ENCODE data around the gene DNAJC6.

The DNAJC6 gene

GRCh38 chr1:65407877-65408276, 98.5 kb downstream of the DNAJC6 start:
- no peak for DNase-seq (ENCODE audit: low spot score)

GRCh38 chr1:65409314-65409713, 100.0 kb downstream of the DNAJC6 start:
- DNase-seq (ENCODE audit: low spot score), result no peak

- no peak for DNase-seq (ENCODE audit: low spot score)
Observed at GRCh38 chr1:65409816-65410326, 100.5 kb downstream of the DNAJC6 start.

- no peak for DNase-seq (ENCODE audit: low spot score)
Observed at GRCh38 chr1:65412256-65412983, 103.1 kb downstream of the DNAJC6 start.

DNA sequence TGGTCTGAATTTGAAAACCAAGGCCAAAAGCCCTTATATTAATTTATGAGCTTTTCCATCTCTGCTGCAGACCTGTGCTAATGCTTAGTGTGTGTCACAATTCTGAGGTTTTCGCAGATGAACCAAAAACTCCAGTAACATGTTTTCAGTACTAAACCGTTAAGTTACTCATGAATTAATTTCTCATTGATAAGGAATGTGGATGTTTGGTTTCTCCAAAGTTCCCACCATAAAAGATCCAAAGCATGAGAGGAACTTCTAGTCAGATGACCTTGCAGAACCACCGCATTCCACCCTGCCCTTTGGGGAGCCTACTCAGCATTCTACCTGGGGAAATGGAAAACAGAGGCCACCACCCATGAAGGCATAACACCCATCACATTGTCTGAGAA, 103.6 kb downstream of the DNAJC6 start:
- DNase-seq (ENCODE audit: low spot score), result no peak

DNA sequence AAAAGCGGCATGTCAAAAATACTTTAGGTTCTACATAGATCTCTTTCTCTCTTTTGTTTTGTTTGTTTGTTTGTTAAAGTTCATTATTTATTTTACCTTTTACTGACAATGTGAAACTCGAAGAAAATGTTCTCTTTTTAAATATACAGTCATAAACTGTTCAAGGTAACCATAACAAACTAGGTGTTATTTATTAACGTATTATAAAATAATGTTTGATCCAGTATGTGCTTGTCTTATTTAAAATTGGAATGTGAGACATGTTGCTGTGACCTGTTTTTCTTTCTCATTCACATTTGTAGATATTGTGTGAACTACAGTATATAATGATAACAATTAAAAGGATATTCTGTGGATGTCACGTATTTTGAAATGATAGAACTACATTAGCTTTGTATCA, 105.2 kb downstream of the DNAJC6 start:
- DNase-seq (ENCODE audit: low spot score), result no peak

DNA sequence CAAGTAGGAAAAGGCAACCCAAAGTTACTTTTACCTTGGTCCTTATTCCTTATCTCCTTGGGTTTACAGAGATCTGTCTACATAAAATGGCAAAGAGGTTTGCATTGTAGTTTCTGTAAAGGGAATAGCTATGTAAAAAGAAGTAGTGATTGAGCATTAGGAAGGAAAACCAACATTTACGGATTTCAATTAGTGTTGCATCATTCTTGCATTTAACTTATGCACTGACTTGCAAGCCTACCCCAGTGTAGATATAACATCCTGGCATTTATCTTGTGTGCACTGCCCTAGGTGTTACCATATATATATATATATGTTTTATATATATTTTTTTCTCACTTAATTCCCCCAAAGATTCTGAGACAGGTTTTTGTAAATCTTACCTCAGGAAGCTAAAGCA, 107.4 kb downstream of the DNAJC6 start:
- no peak for DNase-seq (ENCODE audit: low spot score)

DNA sequence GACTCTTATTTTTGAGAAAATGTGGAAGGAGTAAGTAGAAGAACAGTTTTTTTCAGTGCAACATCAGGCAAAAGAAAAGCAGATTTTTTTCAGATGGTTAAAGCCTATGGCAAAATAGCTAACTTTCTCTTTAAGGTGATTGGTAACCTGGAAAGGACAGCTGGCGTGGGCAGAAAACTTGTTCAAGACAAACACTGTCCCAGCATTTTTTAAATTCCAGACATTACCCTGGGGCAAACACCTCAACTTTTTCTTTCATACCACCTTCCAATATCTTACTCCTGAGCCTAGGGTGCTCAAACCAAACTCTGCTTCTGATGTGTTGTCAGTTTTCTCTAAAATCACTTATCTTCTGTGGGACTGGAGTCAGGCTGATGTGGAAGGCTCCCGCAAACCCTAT, 108.4 kb downstream of the DNAJC6 start:
- DNase-seq (ENCODE audit: low spot score), result no peak

GRCh38 chr1:65418522-65419185, 109.3 kb downstream of the DNAJC6 start:
- no peak for DNase-seq (ENCODE audit: low spot score)

- DNase-seq (ENCODE audit: low spot score), result peak; percentile 90
Observed at GRCh38 chr1:65419681-65420589, 110.6 kb downstream of the DNAJC6 start.

DNA sequence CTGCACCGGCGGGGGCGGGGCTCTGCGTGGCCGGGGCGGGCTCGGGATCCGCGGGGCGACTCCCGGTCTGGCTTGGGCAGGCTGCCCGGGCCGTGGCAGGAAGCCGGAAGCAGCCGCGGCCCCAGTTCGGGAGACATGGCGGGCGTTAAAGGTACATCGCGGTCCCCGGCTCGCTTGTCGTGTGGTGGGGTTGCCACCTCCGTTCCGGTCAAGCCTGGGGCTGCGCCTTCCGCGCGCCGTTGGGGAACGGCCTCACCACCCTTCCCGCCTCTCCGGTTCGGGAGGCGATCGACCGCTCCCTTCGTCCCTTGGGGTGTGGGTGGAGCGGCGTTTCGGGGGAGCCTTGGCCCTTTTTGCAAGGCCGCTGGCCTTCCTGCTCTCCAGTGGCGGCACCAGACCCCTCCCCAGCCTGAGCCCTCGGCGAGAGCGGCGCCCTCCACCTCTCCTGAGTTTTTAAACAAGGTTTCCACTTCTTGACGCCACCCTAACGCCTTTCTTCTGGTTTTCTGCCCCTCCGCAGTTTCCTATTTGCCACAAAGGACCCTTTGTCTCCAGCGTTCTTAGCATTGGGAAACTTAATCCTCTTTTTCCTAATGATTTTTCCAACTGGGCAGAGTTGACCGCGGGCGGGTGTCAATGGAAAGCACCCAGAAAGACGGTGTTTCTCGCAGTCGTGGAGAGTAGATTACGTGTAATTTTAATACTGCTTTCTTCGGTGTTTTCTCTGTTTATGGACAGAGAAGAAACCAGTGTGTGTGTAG, 111.4 kb downstream of the DNAJC6 start, which contains the start of the genes LEPR and LEPROT:
Gene LEPR (plus strand): TSS at position 79 of the 761 bp plus-strand sequence. CDS start 144,898 bp downstream, outside the sequence.
Gene LEPROT (plus strand): TSS at position 79 of the 761 bp plus-strand sequence. CDS start 57 bp downstream, at position 136.
- no peak for DNase-seq (ENCODE audit: low spot score)

- no peak for DNase-seq (ENCODE audit: low spot score)
Observed at GRCh38 chr1:65421351-65422025, 112.1 kb downstream of the DNAJC6 start.

- no peak for DNase-seq (ENCODE audit: low spot score)
Observed at GRCh38 chr1:65422241-65423203, 113.2 kb downstream of the DNAJC6 start.

DNA sequence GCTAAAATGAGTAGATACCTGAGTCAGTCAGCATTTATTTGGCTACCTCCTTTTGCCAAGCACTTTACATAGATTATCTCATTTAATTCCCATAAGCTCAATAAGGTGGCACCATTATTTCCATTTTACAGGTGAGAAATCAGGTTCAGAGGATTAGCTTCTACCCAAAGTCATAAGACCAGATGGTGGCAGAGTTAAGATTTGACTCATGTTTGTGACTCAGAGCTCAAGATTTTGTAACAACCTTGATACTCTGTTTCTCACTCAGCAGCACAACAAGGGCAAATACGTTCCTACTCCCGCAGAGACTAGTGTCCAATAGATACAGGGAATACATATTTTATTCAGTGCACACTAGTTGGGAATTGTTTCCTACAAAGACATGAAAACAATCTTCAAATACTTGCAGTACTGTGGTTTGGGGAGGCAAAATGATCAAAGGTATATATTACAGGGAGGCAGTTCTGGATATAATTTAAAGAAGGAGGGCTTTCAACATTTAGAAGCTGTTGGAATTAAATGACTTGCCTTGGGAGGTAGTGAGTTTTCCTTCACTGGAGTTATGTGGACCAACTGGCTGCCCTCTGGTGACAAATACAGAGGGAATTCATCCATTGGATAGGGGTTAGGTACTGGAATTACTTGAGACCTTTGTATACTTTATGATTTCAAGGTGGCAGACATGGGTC, 114.7 kb downstream of the DNAJC6 start:
- DNase-seq (ENCODE audit: low spot score), result peak; percentile 58

GRCh38 chr1:65424573-65424889, 115.2 kb downstream of the DNAJC6 start:
- DNase-seq (ENCODE audit: low spot score), result no peak

DNA sequence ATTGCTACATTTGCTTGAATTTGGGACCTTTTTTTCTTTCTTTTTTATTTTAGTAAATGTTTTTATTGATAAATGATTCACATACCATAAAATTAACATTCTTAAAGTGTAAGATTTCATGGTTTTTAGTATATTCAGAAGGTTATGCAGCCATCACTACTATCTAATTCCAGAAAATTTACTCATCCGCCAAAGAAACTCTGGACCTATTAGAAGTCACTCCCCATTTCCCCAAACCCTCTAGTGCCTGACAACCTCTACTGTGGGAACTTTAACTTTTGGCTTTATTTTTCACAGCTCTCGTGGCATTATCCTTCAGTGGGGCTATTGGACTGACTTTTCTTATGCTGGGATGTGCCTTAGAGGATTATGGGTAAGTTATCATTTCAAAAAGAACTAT, 115.7 kb downstream of the DNAJC6 start:
- no peak for DNase-seq (ENCODE audit: low spot score)

DNA sequence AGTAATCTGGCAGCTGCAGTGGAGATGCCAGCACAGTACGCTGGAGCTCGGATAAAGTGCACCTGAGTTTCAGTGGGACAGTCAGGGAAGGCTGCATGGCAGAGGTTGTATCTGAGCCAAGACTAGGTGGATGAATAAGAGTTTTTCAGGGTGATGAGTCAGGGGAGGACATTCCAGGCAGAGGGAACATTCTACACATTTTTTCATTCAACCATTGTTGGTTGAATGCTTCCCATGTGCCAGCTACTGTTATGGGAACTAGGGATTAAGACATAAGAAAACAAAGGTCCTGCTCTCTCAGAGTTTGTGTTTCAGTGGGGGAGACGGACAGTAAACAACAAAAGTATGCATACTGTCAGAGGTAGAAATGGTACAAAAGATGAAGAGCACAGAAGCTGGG, 116.4 kb downstream of the DNAJC6 start:
- DNase-seq (ENCODE audit: low spot score), result peak; percentile 67

- DNase-seq (ENCODE audit: low spot score), result no peak
Observed at GRCh38 chr1:65429078-65429477, 119.7 kb downstream of the DNAJC6 start.

GRCh38 chr1:65429806-65430205, 120.5 kb downstream of the DNAJC6 start:
- peak; percentile 53 for DNase-seq (ENCODE audit: low spot score)
